Measurements from ENCODE around the gene RAD51C.
"Not testable (repeated sequence)": the region's sequence is repeated elsewhere in the genome, so short reads cannot be mapped to it uniquely, and the experiment has no call there.

The RAD51C gene

DNA sequence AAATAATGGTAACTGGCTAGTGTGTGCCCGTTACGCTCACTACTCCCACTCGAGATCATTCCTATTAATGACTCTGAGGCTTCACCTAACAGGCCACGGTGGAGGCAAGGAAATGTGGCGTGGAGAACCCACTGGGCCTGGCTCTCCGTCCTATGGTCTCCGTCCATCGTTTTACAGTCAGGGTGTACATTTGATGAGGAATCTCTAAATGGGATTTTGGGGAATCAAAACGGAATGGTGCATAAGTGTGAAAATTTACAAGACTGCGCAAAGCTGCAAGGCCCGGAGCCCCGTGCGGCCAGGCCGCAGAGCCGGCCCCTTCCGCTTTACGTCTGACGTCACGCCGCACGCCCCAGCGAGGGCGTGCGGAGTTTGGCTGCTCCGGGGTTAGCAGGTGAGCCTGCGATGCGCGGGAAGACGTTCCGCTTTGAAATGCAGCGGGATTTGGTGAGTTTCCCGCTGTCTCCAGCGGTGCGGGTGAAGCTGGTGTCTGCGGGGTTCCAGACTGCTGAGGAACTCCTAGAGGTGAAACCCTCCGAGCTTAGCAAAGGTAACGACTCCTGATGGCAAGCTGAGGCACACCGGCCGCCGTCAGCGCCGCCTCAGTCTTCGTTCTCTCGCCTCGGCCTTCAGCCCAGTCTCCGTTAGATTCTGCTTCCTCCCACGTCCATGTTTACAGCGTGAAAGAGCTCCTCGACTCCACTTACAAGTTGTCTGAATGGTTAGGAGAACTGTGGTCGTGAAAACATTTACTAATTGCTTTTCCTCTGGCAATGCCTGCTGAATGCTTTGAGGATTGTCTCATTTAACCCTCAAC, at the start of gene RAD51C:
Gene RAD51C (plus strand): TSS at position 364 of the 817 bp plus-strand sequence. CDS start 42 bp downstream, at position 406.
- DNase-seq (ENCODE audit: low read depth in 2 of 2) = peak; percentile 79 to 86

DNA sequence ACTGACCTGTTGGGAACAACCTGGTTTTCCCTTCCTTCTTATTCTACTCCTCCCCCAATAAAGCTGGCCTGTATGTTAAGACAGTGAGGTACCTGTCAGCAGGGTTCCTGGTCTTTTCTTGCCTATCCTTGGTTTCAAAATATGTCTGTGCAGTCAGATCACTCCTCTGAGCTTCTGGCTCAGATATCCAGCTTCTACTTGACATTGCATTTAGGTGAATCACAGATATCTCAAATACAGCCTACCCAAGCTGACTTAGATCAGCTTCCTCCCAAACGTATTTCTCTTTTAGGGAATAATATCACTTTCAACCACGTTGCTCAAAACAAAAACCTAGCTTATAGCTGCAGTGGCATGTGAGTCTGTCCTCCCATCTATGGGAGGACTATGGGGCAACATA, 49.3 kb upstream of the RAD51C start:
- DNase-seq (ENCODE audit: low read depth in 2 of 2) = no peak

DNA sequence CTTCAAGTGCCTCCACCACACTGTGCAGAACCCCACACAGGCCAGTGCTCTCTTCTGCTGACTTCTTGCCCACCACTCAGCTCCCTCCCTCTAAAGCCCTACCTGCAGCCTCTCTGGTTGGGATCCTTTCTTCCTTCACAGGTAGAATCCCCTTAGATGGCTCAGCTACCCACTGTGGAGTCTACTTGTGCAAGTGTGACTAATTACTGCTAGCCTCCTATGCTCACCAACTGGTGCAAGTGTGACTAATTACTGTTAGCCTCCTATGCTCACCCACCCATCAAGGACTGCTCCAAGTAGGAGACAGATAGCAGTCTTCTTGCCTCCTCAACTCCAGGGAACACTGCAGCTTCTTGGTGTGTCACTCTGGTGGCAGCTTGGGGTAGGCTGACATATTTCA, 44.2 kb upstream of the RAD51C start:
- no peak for DNase-seq (ENCODE audit: low read depth in 2 of 2)

DNA sequence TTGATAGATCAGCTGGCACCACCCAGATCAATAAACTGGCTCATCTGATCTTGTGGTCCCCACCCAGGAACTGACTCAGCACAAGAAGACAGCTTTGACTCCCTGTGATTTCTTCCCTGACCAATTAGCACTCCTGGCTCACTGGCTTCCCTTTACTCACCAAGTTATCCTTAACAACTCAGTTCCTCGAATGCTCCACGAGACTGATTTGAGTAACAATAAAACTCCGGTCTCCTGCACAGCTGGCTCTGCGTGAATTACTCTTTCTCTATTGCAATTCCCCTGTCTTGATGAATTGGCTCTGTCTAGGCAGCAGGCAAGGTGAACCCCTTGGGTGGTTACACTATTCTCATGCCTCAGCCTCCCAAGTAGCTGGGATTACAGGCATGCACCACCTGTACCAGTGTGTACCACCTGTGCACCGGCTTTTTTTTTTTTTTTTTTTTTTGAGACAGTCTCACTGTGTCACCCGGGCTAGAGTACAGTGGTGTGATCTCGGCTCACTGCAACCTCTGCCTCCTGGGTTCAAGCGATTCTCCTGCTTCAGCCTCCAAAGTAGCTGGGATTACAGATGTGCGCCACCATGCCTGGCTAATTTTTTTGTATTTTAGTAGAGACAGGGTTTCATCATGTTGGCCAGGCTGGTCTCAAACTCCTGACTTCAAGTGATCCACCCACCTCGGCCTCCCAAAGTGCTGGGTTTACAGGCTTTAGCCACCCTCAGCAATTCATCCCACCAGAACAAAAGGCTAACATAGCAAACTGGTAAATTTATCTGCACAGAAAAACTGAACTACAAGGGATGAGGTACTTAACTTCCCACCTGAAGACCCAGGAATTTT, 34.2 kb upstream of the RAD51C start:
- not testable (repeated sequence) for DNase-seq (ENCODE audit: low read depth in 2 of 2)

DNA sequence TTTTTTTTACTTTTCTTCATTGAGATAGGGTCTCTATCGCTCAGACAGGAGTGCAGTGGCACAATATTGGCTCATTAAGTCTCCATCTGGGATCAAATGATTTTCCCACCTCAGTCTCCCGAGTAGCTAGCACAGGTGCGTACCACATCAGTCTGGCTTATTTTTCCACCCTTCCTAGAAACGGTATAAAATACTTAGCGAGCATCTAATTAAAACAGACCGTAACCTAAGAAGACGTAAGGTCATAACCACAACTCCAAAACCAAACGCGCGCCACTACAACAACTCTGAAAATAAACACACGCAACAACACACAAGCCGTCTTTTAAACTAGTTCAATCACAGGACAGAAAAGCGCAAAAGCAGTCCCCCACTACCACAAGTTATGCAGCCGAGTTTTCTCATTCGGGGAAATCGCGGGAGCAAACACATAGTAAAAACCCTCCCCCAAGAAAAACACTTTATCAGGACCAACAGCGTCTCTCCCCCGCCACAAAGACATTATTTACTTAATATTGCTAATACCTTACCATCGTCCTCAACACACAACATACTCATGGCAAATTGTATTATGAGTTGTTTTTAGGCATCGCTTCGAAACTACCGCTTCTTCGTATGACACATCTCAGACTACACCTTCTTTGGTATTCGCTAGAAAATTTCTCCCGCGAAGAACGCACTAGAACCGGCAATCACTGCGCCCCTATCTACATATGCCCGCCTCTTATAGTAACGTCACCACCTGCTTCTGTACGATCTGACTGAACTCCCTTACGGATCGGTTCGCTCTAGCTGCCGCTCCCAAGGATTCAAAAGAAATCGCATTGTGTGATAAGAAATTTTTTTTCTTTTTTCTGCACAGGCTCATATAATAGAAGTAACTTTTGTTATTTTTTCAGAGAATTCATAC, 33.3 kb upstream of the RAD51C start:
- peak; percentile 68 to 73 for DNase-seq (ENCODE audit: low read depth in 2 of 2)

DNA sequence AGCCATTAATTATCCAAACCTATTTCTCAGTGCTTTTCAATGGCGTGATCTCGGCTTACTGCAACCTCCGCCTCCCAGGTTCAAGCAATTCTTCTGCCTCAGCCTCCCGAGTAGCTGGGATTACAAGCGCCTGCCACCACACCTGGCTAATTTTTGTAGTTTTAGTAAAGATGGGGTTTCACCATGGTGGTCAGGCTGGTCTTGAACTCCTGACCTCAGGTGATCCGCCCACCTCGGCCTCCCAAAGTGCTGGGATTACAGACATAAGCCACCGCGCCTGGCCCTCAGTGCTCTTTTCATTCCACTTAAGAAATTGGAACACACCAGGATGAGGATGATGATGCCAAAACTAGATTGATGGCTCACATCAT, 32.7 kb upstream of the RAD51C start:
- not testable (repeated sequence) for DNase-seq (ENCODE audit: low read depth in 2 of 2)

DNA sequence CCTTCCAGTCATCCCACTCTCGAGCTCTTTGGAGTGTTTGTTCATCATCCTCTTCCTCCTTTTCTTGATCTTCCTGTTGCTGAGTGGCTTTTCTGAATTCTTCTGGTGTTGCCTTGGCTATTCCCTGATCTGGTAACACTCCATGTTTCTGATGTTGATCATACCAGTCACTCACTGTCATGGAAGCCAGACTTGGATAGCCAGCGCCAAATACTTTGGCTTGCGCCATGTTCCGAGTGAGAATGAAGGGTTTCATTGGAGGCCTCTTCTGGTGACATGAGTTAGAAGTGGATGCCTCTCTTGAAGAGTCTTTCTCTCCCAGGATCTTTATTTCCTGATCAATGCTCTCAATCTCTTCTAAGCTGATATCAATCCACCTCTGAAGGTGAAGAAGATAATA, 31.8 kb upstream of the RAD51C start:
- no peak for DNase-seq (ENCODE audit: low read depth in 2 of 2)

DNA sequence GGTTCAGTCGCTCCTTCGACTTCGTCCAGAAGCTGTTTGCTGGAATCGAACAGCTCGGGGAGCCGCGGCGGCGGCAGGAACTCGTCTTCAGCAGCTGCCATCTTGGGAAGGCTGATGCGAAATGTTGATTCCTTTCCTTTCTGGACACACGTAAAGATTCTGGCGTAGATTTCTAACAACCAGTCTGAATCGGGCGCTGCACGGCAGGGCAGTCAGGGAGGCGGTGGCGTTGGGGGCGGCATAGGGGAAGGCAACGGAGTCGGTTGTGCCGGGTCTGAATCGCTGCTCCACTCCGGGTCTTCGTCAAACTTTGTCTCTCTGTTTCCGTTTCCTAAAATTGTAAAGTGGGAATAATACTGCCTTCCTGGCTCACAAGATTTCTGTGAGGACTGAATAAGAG, 30.9 kb upstream of the RAD51C start:
- DNase-seq (ENCODE audit: low read depth in 2 of 2) = no peak

DNA sequence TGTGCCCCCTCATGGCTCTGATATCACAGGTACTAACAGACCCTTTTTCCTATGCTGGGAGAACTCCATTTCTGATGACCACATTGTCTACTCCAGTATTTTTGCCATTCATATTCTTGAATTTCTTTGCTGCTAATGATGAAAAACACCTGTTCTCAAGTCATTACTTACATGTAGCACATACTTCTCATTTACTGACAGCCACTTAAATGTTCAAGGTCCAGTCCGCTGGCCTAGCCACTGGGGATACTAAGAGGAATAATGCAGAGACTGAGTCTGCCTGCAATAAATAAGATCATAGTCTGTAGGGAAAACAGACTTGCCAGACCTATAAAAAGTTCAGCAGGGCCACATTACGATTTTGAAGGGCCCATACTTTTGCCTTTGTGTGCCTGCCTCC, 28.1 kb upstream of the RAD51C start:
- no peak for DNase-seq (ENCODE audit: low read depth in 2 of 2)

DNA sequence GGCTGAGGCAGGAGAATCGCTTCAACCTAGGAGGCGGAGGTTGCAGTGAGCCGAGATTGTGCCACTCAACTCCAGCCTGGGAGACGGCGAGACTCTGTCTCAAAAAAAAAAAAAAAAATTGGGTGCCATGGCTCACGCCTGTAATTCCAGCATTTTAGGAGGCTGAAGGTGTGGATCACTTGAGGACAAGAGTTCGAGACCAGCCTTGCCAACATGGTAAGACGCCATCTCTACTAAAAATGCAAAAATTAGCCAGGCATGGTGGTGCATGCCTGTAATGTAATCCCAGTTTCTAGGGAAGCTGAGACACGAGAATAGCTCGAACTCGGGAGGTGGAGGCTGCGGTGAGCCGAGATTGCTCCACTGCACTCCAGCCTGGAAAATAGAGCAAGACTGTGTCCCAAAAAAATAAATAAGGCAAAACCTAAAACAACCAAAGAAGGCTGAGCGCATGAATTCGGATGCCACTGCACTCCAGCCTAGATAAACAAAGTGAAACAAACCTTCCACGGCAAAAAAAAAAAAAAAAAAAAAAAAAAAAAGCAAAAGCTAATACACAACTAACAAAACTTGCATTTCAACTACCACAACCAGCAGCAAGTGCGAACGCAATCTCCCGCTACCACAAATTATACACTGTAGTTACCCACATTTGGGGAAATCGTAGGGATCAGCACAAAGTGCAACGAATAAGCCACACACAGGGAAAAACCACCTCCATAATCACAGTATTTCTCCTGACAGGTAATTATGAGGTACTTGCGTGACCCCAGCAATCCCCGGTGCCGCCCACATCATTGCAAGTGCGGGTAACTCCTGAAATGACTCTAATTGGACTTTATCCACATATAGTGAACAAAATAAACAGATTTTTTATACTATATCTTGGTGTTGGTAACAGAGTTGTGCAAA, 26.2 kb upstream of the RAD51C start:
- no peak for DNase-seq (ENCODE audit: low read depth in 2 of 2)

DNA sequence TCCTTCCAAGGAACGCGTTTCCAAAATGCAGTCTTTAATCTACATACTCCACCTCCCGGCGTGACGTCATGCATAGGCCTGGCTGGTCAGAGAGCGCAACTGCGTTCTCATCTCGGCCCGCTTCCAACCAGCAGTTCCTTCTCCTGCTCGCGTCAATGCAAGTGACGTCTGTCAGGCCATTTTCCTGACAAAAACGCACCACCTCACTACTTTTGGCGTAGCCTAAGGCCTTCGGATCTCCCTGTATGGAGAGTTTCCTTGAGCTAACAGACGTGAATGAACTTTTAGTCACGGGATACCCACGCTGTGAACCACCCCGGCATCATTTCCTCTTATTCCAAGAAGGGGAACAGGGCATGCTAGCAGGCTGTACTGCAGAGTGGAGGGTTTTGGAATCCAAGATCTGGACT, 25.5 kb upstream of the RAD51C start:
- no peak for DNase-seq (ENCODE audit: low read depth in 2 of 2)

DNA sequence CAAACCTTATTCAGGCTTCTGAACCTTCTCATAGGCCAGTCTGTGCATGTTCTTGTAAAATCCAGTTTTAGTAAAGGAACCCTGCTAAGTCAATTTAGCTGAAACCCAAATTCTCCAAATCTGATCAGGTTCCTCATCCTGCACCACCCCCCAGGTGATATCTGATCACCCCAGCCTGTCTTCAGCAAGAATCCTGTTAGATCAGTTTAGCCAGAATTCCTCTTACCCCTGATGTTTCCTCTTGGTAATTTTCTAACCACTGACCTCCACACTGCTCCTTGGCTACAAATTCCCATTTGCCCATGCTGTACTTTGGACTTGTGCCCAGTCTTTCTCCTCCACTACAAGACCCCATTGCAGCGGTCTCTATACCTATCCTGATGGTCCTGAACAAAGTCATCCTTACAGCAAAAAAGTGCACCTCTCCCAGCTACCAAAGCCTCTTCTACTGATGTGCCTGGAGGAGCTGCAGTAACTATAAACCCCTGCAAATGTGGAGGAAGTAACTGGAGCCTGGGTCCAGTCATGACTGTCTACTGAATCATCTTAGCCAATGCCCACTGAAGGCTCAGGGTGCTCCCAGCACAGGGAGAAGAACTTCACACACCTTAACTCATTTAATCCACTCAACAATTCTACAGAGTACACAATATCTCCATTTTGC, 24.3 kb upstream of the RAD51C start:
- DNase-seq (ENCODE audit: low read depth in 2 of 2) = no peak

DNA sequence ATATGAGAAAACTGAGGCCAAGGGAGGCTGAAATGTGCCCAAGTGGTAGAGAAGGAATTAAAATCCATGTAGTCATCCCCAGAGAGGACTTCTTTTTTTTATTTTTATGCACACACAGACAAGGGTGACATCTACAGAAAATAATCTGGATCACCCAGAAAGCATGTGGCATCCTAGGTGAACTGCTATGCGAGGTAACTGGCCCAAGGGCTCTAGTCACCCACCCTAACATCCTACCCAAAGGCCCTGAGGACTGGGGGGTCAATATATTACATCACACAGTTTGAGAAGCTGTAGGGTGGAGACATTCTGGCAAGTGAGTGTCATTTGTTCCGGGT, 23.8 kb upstream of the RAD51C start:
- DNase-seq (ENCODE audit: low read depth in 2 of 2) = no peak

DNA sequence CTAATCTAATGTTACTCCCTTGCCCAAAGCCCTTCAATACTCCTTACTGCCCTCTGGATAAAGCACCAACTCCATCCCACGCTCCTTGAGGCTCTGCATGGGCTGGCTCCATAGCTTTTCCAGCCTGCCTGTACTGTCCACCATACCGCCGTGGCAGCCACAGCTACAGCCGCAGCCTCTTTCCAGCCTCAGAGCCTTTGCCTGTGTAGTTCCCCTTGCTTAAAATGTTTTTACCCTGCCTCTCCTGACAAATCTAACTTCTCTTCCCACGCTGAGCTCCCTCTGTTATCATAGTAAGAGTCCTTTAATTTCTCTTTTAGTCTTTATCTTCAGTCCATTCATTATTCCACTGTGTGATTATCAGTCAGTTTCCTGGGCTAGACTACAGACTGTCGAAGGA, 22.5 kb upstream of the RAD51C start:
- DNase-seq (ENCODE audit: low read depth in 2 of 2) = no peak

DNA sequence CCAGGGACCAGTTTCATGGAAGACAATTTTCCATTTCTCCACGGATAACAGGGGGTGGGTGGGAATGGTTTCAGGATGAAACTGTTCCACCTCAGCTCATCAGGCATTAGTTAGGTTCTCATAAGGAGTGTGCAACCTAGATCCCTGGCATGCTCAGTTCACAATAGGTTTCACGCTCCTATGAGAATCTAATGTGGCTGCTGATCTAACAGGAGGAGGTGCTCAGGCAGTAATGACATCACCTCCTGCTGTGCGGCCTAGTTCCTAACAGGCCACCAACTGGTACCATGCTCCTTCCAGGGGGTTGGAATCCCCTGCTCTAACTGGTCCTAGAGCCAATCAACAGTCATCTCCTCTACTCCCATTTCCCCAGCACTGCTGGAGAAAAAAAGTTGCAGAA, 20.4 kb upstream of the RAD51C start:
- no peak for DNase-seq (ENCODE audit: low read depth in 2 of 2)

DNA sequence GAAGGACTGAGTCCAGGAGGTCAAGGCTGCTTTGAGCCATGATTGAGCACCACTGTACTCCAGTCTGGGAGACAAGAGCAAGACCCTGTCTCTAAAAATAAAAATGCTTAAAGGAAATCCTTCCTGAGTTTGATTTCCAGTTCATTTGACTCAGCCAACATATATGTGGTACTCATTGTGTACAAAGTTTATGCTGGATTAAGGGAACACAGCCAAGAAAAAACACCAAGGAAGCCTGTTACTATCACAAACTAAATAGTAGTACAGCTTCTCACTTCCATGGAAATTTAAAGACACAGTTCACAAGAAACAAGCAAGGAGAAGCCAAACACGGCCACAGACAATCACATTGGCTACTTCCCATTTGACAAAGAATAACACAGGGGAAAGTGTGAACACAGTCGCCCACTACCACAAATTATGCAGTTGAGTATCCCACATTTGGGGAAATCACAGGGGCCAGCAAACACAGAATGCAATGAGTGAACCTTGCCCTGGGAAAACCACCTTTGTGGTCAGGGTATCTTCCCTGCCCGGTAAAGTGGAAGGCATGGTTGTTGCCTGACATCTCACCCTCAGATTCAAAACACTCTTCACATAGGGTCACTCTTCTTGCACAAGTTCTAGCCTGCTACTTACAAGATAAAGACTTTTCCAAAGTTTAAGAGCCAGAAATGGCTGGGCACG, 15.1 kb upstream of the RAD51C start:
- no peak for DNase-seq (ENCODE audit: low read depth in 2 of 2)

DNA sequence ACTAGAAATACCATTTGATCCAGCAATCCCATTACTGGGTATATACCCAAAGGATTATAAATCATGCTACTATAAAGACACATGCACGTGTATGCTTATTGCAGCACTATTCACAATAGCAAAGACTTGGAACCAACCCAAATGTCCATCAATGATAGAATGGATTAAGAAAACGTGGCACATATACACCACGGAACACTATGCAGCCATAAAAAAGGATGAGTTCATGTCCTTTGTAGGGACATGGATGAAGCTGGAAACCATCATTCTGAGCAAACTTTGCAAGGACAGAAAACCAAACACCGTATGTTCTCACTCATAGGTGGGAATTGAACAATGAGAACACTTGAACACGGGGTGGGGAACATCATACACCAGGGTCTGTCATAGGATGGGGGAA, 14.1 kb upstream of the RAD51C start:
- DNase-seq (ENCODE audit: low read depth in 2 of 2) = not testable (repeated sequence)

DNA sequence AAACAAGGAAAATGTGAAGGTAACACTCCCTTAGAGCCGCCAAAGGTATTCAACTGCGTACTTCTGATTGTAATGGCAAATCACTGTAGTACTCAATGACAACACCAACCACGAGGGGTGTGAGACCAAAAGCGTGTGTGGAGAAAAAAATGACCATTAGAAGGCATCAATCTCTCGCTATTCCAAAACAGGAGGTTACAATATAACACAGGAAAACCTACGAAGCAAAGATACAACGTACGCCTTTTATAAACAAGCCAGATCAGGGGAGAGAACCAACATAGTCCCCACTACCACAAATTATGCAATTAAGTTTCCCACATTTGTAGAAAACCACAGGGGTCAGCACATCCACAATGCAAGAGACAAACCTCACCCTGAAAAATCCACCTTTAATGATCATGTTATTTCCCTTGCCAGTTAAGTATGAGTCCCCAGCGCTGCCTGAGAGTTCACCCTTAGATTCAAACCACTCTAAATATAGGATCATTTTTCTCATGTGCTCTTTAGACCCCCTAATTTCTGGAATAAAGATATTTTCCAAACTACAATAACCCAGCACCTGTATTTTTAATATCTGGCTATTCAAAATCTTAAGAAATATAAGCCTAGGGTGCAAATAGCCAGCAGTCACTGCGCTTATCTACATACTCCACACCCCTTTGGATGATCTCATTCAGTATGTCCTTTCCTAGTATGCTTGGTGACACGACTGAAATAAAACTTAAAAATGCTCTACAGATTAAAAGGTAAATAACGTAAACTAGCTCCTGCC, 13.0 kb upstream of the RAD51C start:
- DNase-seq (ENCODE audit: low read depth in 2 of 2) = no peak

DNA sequence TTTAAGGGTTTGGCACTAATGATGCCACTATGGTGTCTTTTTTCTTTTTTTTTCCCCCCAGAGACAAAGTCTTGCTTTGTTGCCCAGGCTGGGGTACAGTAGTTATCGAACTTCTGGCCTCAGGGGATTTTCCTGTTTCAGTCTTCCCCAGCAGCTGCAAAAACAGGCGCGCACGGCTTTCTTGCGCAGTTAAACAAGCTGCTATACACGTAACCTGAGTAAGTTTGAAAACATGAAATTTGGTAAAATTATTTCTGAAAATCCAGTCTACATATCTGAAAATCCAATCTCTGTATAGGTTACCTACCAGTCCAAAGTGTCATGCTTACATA, 12.4 kb upstream of the RAD51C start:
- DNase-seq (ENCODE audit: low read depth in 2 of 2) = no peak
